K562 (cell line): ENCODE results near the gene PLAC9.

ENCODE experiments used
- CEBPB ChIP-seq: fragments of 450-650 bp; IDR thresholded peaks from 2 replicates; pipeline ENCODE4 v1.6.1; 2016; ENCODE audit warnings: missing genetic modification characterization, missing compliant biosample characterization
- CTCF ChIP-seq, 3 experiments: IDR thresholded peaks in 2 of 3; conservative IDR thresholded peaks in 1 of 3; 2 replicates each; pipeline ENCODE4 v1.5.1; 2011 to 2012; ENCODE audit warnings: low read length in 3 of 3, mild to moderate bottlenecking in 3 of 3, control low read depth in 2 of 3, improper control_type of control experiment in 1 of 3, inconsistent platforms in 1 of 3, low read depth in 1 of 3, mixed read lengths in 1 of 3, moderate library complexity in 1 of 3; ENCODE audit not compliant: insufficient read depth in 2 of 3
- EP300 ChIP-seq: IDR thresholded peaks from 2 replicates; pipeline ENCODE4 v1.6.1; 2012; ENCODE audit warnings: low read length, improper control_type of control experiment
- HDAC2 ChIP-seq: fragments of 450-650 bp; IDR thresholded peaks from 2 replicates; pipeline ENCODE4 v1.6.1; 2016; ENCODE audit warnings: mild to moderate bottlenecking
- NFRKB ChIP-seq: fragments of 450-650 bp; IDR thresholded peaks from 2 replicates; pipeline ENCODE4 v1.6.1; 2016; ENCODE audit warnings: low read depth
- POLR2AphosphoS5 ChIP-seq: IDR thresholded peaks from 2 replicates; pipeline ENCODE4 v1.6.1; 2011; ENCODE audit warnings: mild to moderate bottlenecking, low read depth, low read length, moderate library complexity; ENCODE audit not compliant: control insufficient read depth, insufficient read depth
- RAD51 ChIP-seq: fragments of 450-650 bp; IDR thresholded peaks from 2 replicates; pipeline ENCODE4 v1.7.1; 2016; ENCODE audit warnings: low read depth, mild to moderate bottlenecking, borderline replicate concordance
- SIN3B ChIP-seq: fragments of 450-650 bp; IDR thresholded peaks from 2 replicates; pipeline ENCODE4 v1.6.1; 2017; ENCODE audit warnings: low read depth, mild to moderate bottlenecking, moderate library complexity
- STAT5B ChIP-seq: fragments of 250-450 bp; sonication (Bioruptor Pico); IDR thresholded peaks from 2 replicates; pipeline ENCODE4 v1.8.0; 2021; ENCODE audit warnings: mild to moderate bottlenecking, inconsistent platforms
- TAF1 ChIP-seq: IDR thresholded peaks from 2 replicates; pipeline ENCODE4 v1.6.1; 2011; ENCODE audit warnings: mild to moderate bottlenecking, low read length, moderate library complexity; ENCODE audit not compliant: insufficient read depth, control insufficient read depth, severe bottlenecking; ENCODE audit errors: extremely low read depth
- TEAD4 ChIP-seq, 2 experiments: sonication (generic) in 1 of 2; formaldehyde crosslinking in 1 of 2; IDR thresholded peaks; 2 replicates each; pipeline versions ENCODE4 v1.6.1 to v1.8.0; 2012 to 2022; ENCODE audit warnings: borderline replicate concordance in 1 of 2, inconsistent platforms in 1 of 2, low read length in 1 of 2, mild to moderate bottlenecking in 1 of 2, missing genetic modification reagents in 1 of 2
- ZC3H4 ChIP-seq: sonication (generic); formaldehyde crosslinking; IDR thresholded peaks from 2 replicates; pipeline ENCODE4 v1.9.0; 2021; ENCODE audit warnings: missing genetic modification reagents, borderline replicate concordance
- ZNF695 ChIP-seq: fragments of 450-650 bp; formaldehyde crosslinking; IDR thresholded peaks from 2 replicates; pipeline ENCODE4 v1.4.0; 2020; ENCODE audit warnings: mild to moderate bottlenecking, moderate library complexity
- TF ChIP-seq, protein P1 (sequence below): fragments of 450-650 bp; formaldehyde crosslinking; IDR thresholded peaks from 2 replicates; pipeline ENCODE4 v1.4.0; 2022; ENCODE audit warnings: missing genetic modification characterization

GRCh38 chr10:80171248-80171660 is 38.7 kb downstream of the PLAC9 start:
- TF ChIP-seq ZNF695 (CRISPR knock-in tag) = no peak
- TF ChIP-seq POLR2AphosphoS5 = no peak
- TF ChIP-seq STAT5B (CRISPR knock-in tag) = no peak
- TF ChIP-seq CTCF (IDR thresholded peaks at IDR 0.05 in 2 of 3, conservative IDR thresholded peaks at IDR 0.05 in 1 of 3; ENCODE audit: insufficient read depth in 2 of 3, low read depth in 1 of 3, low read length in 3 of 3) = no peak
- TF ChIP-seq TAF1 = no peak
- no peak for TF ChIP-seq CEBPB (tag)
- TF ChIP-seq, protein P1, sequence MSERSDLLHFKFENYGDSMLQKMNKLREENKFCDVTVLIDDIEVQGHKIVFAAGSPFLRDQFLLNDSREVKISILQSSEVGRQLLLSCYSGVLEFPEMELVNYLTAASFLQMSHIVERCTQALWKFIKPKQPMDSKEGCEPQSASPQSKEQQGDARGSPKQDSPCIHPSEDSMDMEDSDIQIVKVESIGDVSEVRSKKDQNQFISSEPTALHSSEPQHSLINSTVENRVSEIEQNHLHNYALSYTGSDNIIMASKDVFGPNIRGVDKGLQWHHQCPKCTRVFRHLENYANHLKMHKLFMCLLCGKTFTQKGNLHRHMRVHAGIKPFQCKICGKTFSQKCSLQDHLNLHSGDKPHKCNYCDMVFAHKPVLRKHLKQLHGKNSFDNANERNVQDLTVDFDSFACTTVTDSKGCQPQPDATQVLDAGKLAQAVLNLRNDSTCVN (CRISPR knock-in tag) = no peak
- no peak for TF ChIP-seq RAD51
- TF ChIP-seq NFRKB = no peak
- no peak for TF ChIP-seq HDAC2
- no peak for TF ChIP-seq TEAD4 (IDR thresholded peaks at IDR 0.05; ENCODE audit: low read length)
- no peak for TF ChIP-seq TEAD4 (CRISPR knock-in tag; IDR thresholded peaks at IDR 0.05; ENCODE audit: borderline replicate concordance)
- TF ChIP-seq EP300 = no peak
- no peak for TF ChIP-seq ZC3H4
- TF ChIP-seq SIN3B = no peak
